ENCODE results near the gene DIAPH1.

The DIAPH1 gene

GRCh38 chr5:141501761-141502160 is 117.0 kb downstream of the DIAPH1 start:
- no peak overlapping the region for H3K4me3 ChIP-seq (ENCODE audit: low read depth, low read length)

GRCh38 chr5:141496038-141496437 is 122.8 kb downstream of the DIAPH1 start:
- no peak overlapping the region for H3K4me3 ChIP-seq (ENCODE audit: low read depth, low read length)
- TF ChIP-seq POLR2A (IDR thresholded peaks at IDR 0.05; ENCODE audit: extremely low read depth, insufficient read length) (no peak), MYC (IDR thresholded peaks at IDR 0.05; ENCODE audit: low read depth, low read length) (no peak), CTCF (IDR thresholded peaks at IDR 0.05; ENCODE audit: low read depth, low read length) (no peak), MAX (IDR thresholded peaks at IDR 0.05; ENCODE audit: low read depth, low read length) (no peak)
- DNase-seq (ENCODE audit: low read depth) = peak; percentile 15

More at GRCh38 chr5:141501761-141502160, 117.0 kb downstream of the DIAPH1 start:
- TF ChIP-seq POLR2A (IDR thresholded peaks at IDR 0.05; ENCODE audit: extremely low read depth, insufficient read length) (no peak), CTCF (IDR thresholded peaks at IDR 0.05; ENCODE audit: low read depth, low read length) (no peak), MAX (IDR thresholded peaks at IDR 0.05; ENCODE audit: low read depth, low read length) (no peak), MYC (IDR thresholded peaks at IDR 0.05; ENCODE audit: low read depth, low read length) (no peak)
- DNase-seq (ENCODE audit: low read depth) = no peak

GRCh38 chr5:141495453-141495811 is 123.4 kb downstream of the DIAPH1 start:
- H3K4me3 ChIP-seq (ENCODE audit: low read depth, low read length) = no peak overlapping the region
- no peak for TF ChIP-seq POLR2A (IDR thresholded peaks at IDR 0.05; ENCODE audit: extremely low read depth, insufficient read length)
- TF ChIP-seq MAX (IDR thresholded peaks at IDR 0.05; ENCODE audit: low read depth, low read length) = no peak
- no peak for TF ChIP-seq CTCF (IDR thresholded peaks at IDR 0.05; ENCODE audit: low read depth, low read length)
- TF ChIP-seq MYC (IDR thresholded peaks at IDR 0.05; ENCODE audit: low read depth, low read length) = no peak
- DNase-seq (ENCODE audit: low read depth) = no peak

- no peak overlapping the region for H3K4me3 ChIP-seq (ENCODE audit: low read depth, low read length)
- TF ChIP-seq POLR2A (IDR thresholded peaks at IDR 0.05; ENCODE audit: extremely low read depth, insufficient read length) = no peak
- TF ChIP-seq CTCF (IDR thresholded peaks at IDR 0.05; ENCODE audit: low read depth, low read length) = no peak
- no peak for TF ChIP-seq MYC (IDR thresholded peaks at IDR 0.05; ENCODE audit: low read depth, low read length)
- no peak for TF ChIP-seq MAX (IDR thresholded peaks at IDR 0.05; ENCODE audit: low read depth, low read length)
- no peak for DNase-seq (ENCODE audit: low read depth)
Observed at GRCh38 chr5:141494761-141495452, 123.9 kb downstream of the DIAPH1 start.

- no peak for DNase-seq (ENCODE audit: low read depth)
- TF ChIP-seq CTCF (IDR thresholded peaks at IDR 0.05; ENCODE audit: low read depth, low read length) (no peak), POLR2A (IDR thresholded peaks at IDR 0.05; ENCODE audit: extremely low read depth, insufficient read length) (no peak), MYC (IDR thresholded peaks at IDR 0.05; ENCODE audit: low read depth, low read length) (no peak), MAX (IDR thresholded peaks at IDR 0.05; ENCODE audit: low read depth, low read length) (no peak)
- H3K4me3 ChIP-seq (ENCODE audit: low read depth, low read length) = no peak overlapping the region
Observed at GRCh38 chr5:141493500-141494422, 125.0 kb downstream of the DIAPH1 start.
